ENCODE results near the gene PELI1.

Gene PELI1

GRCh38 chr2:64094663-64095382 lies 49.4 kb downstream of the PELI1 start:
- H3K36me3 ChIP-seq (ENCODE audit: insufficient read depth, low read length), result peaks cover 43% of the 10 kb centered on the region; the same call in 1 of the 2 replicates
- H3F3A ChIP-seq (ENCODE audit: low read depth), result no peaks in the 10 kb centered on the region
- no peak overlapping the region for H3K9ac ChIP-seq (ENCODE audit: low read depth, low read length, poor library complexity, severe bottlenecking)
- no peak overlapping the region for H2AFZ ChIP-seq (ENCODE audit: low read length)
- no peaks in the 10 kb centered on the region for H3K79me2 ChIP-seq (ENCODE audit: insufficient read depth, low read length)
- H3K27me3 ChIP-seq (ENCODE audit: insufficient read depth, low read length, poor library complexity, severe bottlenecking), result no peaks in the 10 kb centered on the region
- H3K9me2 ChIP-seq (replicated peaks; ENCODE audit: low read depth, low read length), result no peaks in the 10 kb centered on the region
- no peaks in the 10 kb centered on the region for H3K9me3 ChIP-seq (ENCODE audit: insufficient read depth, low read depth, low read length)
- no peak overlapping the region for H3K4me2 ChIP-seq (ENCODE audit: low read depth, low read length, poor library complexity, severe bottlenecking)
- no peak overlapping the region for H3K4me3 ChIP-seq (ENCODE audit: low read length, poor library complexity, severe bottlenecking)
- H4K20me1 ChIP-seq (ENCODE audit: insufficient read depth, low read length, poor library complexity, severe bottlenecking), result no peaks in the 10 kb centered on the region
- no peaks in the 10 kb centered on the region for H3K4me1 ChIP-seq (ENCODE audit: insufficient read depth, low read length, poor library complexity, severe bottlenecking)
- TF ChIP-seq EZH2phosphoT487 (IDR thresholded peaks at IDR 0.05; ENCODE audit: borderline replicate concordance), result no peak
- TF ChIP-seq, protein P1, sequence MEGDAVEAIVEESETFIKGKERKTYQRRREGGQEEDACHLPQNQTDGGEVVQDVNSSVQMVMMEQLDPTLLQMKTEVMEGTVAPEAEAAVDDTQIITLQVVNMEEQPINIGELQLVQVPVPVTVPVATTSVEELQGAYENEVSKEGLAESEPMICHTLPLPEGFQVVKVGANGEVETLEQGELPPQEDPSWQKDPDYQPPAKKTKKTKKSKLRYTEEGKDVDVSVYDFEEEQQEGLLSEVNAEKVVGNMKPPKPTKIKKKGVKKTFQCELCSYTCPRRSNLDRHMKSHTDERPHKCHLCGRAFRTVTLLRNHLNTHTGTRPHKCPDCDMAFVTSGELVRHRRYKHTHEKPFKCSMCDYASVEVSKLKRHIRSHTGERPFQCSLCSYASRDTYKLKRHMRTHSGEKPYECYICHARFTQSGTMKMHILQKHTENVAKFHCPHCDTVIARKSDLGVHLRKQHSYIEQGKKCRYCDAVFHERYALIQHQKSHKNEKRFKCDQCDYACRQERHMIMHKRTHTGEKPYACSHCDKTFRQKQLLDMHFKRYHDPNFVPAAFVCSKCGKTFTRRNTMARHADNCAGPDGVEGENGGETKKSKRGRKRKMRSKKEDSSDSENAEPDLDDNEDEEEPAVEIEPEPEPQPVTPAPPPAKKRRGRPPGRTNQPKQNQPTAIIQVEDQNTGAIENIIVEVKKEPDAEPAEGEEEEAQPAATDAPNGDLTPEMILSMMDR (conservative IDR thresholded peaks at IDR 0.05; ENCODE audit: low read length), result no peak

DNA sequence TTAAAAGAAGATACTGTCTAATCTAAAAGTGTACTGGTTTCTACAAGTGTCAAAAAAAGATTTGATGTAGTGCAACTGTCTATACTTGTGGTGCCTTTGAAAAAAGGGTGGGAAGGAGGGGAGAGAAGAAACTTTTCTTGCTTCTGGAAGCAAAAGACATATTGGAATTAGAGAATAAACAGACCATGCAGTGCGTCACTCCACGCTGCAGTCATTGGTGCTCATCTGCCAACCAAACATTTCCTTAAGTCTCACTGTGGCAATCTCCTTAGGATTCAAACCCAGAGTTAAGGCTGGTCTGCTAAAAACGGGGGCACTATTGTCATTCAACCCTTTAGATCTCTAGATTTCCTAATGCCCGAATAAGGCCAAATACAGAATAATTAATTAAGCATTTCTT lies 50.9 kb downstream of the PELI1 start:
- Histone ChIP-seq H3K27me3 (ENCODE audit: insufficient read depth, low read length, poor library complexity, severe bottlenecking) (no peaks in the 10 kb centered on the region), H3K9ac (ENCODE audit: low read depth, low read length, poor library complexity, severe bottlenecking) (no peak overlapping the region), H3K79me2 (ENCODE audit: insufficient read depth, low read length) (no peaks in the 10 kb centered on the region), H3K9me2 (replicated peaks; ENCODE audit: low read depth, low read length) (no peaks in the 10 kb centered on the region), H3F3A (ENCODE audit: low read depth) (no peaks in the 10 kb centered on the region), H2AFZ (ENCODE audit: low read length) (no peak overlapping the region), H4K20me1 (ENCODE audit: insufficient read depth, low read length, poor library complexity, severe bottlenecking) (no peaks in the 10 kb centered on the region), H3K4me1 (ENCODE audit: insufficient read depth, low read length, poor library complexity, severe bottlenecking) (no peaks in the 10 kb centered on the region), H3K4me2 (ENCODE audit: low read depth, low read length, poor library complexity, severe bottlenecking) (no peak overlapping the region), H3K36me3 (ENCODE audit: insufficient read depth, low read length) (peaks cover 32% of the 10 kb centered on the region; the same call in 1 of the 2 replicates), H3K4me3 (ENCODE audit: low read length, poor library complexity, severe bottlenecking) (no peak overlapping the region), H3K9me3 (ENCODE audit: insufficient read depth, low read depth, low read length) (no peaks in the 10 kb centered on the region)
- TF ChIP-seq, protein P1 (conservative IDR thresholded peaks at IDR 0.05; ENCODE audit: low read length), result no peak
- TF ChIP-seq EZH2phosphoT487 (IDR thresholded peaks at IDR 0.05; ENCODE audit: borderline replicate concordance), result no peak

DNA sequence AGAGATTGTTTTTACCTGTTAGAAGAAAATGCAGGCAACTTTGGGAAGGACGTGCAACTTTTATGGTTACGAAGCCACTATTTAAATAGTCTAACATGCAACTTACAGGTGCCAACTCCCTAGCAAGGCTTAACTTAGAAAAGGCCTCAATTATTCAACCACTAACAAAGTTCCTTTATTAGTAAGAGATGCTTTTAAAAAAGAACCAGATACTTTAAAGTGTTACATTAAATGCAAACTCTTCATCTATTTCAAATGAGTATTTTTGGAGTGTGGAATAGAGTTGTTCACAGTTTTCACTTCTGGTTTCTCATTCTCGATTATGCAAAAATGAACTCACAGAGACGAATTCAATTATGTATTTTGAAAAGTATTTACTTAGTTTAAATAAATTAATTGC lies 51.7 kb downstream of the PELI1 start:
- Histone ChIP-seq H4K20me1 (ENCODE audit: insufficient read depth, low read length, poor library complexity, severe bottlenecking) (no peaks in the 10 kb centered on the region), H3K4me2 (ENCODE audit: low read depth, low read length, poor library complexity, severe bottlenecking) (no peak overlapping the region), H3K9me3 (ENCODE audit: insufficient read depth, low read depth, low read length) (no peaks in the 10 kb centered on the region), H3K9ac (ENCODE audit: low read depth, low read length, poor library complexity, severe bottlenecking) (no peak overlapping the region), H3K4me1 (ENCODE audit: insufficient read depth, low read length, poor library complexity, severe bottlenecking) (no peaks in the 10 kb centered on the region), H3F3A (ENCODE audit: low read depth) (no peaks in the 10 kb centered on the region), H2AFZ (ENCODE audit: low read length) (no peak overlapping the region), H3K9me2 (replicated peaks; ENCODE audit: low read depth, low read length) (no peaks in the 10 kb centered on the region), H3K79me2 (ENCODE audit: insufficient read depth, low read length) (no peaks in the 10 kb centered on the region), H3K36me3 (ENCODE audit: insufficient read depth, low read length) (peaks cover 30% of the 10 kb centered on the region; the same call in 1 of the 2 replicates), H3K27me3 (ENCODE audit: insufficient read depth, low read length, poor library complexity, severe bottlenecking) (no peaks in the 10 kb centered on the region), H3K4me3 (ENCODE audit: low read length, poor library complexity, severe bottlenecking) (no peak overlapping the region)
- no peak for TF ChIP-seq EZH2phosphoT487 (IDR thresholded peaks at IDR 0.05; ENCODE audit: borderline replicate concordance)
- TF ChIP-seq, protein P1 (conservative IDR thresholded peaks at IDR 0.05; ENCODE audit: low read length), result no peak
